Stimulated activated CD4-positive, alpha-beta T cell treated with anti-CD3 and anti-CD28 coated beads, Interleukin-12 subunit alpha, Interleukin-12 subunit beta, amount 100 ng/mL, for 4 hours (primary cell): ENCODE data around the gene RYR3.

Source experiments
- DNase-seq: peaks from one replicate; pipeline ENCODE4 v3.0.0-alpha.2; 2020

The RYR3 gene

DNA sequence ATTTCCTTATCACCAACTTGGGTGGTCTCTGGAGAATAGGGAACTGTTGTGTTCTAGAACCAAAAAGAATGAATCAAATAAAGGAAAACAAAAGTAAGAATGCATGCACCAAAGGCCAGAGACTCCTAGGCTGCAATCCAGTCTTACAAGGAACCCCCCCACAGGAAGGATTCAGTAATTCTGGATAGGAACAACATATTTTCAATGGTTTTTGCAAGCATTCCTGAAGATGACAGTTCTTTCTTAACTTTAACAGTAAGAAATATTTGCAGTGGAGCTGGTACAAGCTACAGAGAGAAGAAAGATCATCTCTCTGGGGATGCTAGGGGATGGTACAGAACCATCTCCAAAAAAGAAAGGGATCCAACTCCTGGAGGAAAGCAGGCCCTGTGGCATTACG is 541.3 kb downstream of the RYR3 start:
- DNase-seq, result no peak

GRCh38 chr15:33852570-33852969 is 541.8 kb downstream of the RYR3 start:
- DNase-seq, result no peak

GRCh38 chr15:33857726-33858125 is 547.0 kb downstream of the RYR3 start:
- DNase-seq, result no peak

GRCh38 chr15:33858836-33859235 is 548.1 kb downstream of the RYR3 start:
- DNase-seq, result no peak

DNA sequence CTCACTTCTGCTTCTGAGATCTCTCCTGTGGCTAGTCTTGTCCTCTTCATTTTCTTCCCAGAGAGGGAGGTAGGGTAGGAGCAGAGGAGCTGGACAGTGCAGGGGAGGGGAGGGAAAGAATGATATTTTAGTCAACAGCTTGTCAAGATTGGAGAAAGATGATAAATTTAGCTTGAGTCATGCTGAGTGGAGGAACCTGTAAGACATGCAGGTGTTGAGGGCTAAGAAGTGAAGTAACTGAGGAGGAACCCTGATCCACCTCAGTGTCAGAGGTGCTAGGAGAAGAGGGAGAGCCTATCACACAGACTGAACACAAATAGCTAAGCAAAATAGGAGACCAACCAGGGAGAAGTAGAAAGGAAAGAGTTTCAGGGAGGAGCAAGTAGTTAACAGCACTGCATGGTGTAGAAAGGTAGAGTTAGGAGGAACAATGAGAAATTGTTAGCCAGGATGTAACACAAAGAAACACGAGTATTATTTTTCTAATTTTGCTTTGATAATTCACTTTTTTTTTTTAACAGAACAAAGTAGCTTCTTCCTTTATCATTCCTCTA is 549.3 kb downstream of the RYR3 start:
- no peak for DNase-seq

GRCh38 chr15:33860754-33861153 is 550.0 kb downstream of the RYR3 start:
- DNase-seq, result no peak

DNA sequence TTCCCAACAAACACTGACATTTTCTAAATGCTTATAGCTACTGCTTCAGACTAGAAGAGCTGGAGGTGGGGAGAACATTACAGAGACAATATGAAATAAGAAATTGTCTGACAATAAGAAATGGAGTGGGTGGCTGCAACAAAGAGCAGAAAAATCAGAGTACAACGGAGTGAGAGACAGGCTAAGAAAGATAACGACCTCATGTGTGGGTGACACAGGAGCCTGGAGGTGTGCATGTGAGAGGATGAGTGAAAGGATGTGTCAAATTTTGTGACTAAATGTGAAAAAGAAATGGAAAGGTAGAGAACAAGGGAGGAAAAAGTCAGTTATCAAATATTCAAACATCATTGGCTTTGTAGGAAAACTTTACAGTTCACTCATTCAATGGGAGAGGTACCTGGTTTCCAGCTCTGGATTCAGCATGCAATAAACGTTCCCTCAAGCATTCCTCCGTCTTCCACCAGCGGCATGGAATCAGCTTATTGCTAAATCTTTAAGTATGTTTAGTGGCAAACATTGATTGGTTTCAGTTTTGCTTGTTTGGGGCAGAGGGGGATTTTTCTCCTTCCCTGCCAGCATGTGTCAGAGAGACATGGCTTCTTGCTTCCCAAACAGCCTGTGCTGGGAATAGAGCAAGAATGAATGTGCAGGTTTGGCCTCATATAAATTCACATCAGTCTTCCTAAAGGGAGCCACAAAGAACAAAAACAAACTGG is 553.8 kb downstream of the RYR3 start:
- no peak for DNase-seq

DNA sequence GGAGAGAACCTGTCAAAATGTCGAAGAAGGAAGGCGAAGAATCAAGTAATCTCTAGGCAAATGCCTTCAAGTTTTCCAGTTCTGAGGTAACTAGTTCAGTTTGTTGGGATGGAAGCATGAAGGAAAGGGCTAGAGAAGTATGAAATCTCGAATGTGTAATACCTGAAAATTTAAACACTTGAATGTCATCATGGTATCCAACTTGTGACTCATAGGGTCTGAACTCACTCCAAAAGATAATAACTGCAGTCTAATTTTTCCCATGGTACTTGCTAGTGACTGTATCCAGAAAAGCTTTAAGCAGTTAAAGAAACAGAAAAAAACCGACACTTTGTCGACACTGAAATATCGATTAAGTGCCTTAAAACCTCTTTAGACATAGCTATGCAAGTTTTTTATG is 554.6 kb downstream of the RYR3 start:
- DNase-seq, result no peak

- DNase-seq, result no peak
Measured at GRCh38 chr15:33866101-33866737, 555.5 kb downstream of the RYR3 start.

- no peak for DNase-seq
Measured at GRCh38 chr15:33871980-33872379, 561.2 kb downstream of the RYR3 start.

- no peak for DNase-seq
Measured at GRCh38 chr15:33872416-33873106, 561.8 kb downstream of the RYR3 start.

DNA sequence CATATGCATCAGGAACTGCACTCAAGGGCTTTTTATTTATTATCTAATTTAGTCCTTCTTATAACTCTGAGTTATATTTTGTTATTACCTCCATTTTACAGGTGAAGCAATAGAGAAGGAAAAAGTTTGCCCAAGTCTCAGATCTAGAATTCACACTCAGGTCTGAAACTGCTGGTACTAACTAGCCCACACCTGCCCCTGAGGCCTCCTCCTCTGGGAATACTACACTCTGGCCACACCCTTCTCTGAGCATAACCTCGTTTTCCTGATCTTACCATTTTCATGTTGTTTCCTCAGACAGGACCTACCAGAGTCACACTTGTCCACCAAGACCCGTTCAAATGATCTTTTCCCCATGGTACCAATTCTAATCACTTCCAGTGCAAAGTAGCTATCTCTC is 563.4 kb downstream of the RYR3 start:
- DNase-seq, result no peak

DNA sequence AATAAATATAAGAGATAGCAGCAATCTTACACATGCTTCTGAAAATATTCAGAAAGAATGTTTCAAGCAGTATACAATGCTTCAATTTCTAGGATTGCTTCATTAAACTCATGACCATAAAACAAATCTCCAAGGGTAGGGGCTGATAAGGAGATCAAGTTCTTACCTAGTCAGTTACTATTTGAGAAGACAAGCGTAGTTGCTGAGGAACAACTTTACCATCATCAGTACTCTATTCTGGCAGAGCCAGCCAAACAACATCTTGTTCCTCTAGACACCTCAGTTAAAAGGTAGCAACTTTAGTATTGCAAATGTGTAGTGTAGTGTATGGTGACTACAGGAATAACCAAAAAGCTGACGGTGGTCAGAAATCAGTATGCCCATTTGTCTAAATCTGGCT is 572.2 kb downstream of the RYR3 start:
- DNase-seq, result no peak

- no peak for DNase-seq
Measured at GRCh38 chr15:33888176-33888575, 577.4 kb downstream of the RYR3 start.

DNA sequence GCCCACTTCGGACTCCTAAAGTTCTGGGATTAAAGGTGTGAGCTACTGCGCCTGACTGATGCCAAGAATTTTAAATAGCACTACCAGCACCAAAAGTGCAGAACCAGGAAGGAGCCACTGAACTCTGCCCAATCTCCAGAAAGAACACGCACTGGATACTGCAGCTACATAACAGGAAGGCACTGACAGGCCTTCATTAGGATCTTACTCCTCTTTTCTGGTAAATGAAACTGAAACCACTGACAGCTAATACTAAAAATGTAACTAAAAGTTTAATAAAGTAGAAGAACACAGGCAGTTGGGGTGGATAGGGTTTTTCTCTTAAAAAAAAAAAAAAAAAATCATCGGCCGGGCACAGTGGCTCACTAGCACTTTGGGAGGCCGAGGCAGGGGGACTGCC is 583.4 kb downstream of the RYR3 start:
- no peak for DNase-seq

GRCh38 chr15:33902043-33902442 is 591.3 kb downstream of the RYR3 start:
- DNase-seq, result no peak

DNA sequence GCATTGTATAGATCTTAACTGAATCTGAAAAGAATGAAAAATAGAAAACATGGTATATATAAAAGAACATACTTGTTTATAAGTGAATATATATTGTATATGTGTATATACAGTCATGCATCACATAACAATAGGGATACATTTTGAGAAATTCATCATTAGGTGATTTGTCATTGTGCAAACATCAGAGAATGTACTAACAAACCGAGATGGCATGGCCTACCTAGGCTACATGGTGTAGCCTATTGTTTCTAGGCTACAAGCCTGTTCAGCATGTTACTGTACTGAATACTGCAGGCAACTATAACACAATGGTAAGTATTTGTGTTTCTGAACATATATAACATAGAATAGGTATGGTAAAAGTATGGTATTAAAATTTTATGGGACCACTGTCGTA is 592.9 kb downstream of the RYR3 start:
- DNase-seq, result no peak

GRCh38 chr15:33907326-33907725 is 596.6 kb downstream of the RYR3 start:
- no peak for DNase-seq

GRCh38 chr15:33908406-33908805 is 597.6 kb downstream of the RYR3 start:
- no peak for DNase-seq

DNA sequence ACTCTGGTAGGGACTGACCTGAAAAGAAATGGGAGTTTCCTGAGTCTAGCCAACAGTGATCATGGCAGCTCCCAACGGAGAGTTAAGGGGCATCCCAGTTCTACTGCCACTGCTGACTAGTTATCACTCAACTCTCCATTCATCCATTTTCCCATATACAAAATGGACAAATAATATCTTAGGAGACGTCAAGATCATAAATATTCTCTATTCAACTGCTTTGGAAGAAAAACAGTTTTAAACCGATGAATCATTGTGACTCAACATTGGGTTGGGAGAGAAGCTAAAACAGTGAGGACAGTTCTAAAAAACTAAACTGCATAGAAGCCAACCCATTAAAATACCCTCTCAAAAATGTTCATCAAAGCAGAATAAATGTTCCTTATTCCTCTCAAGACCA is 600.0 kb downstream of the RYR3 start:
- no peak for DNase-seq

DNA sequence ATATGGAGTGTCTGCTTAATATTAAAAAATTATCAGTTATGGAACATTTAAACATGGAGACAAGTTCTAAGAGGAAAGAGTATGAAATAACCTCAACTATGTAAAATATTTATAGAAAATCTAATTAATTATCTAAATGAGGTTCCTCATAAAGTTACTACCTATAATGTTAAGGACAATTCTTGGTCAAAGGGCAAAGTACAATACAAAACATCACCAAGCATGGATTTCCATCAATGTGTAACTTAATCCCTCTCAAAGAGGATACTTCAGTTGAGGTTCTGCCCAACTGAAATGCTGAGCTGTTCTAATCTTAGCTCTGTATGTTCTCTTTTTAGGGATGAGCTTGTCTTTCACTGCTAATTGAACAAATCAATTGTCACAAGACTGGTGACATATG is 601.6 kb downstream of the RYR3 start:
- DNase-seq, result no peak

DNA sequence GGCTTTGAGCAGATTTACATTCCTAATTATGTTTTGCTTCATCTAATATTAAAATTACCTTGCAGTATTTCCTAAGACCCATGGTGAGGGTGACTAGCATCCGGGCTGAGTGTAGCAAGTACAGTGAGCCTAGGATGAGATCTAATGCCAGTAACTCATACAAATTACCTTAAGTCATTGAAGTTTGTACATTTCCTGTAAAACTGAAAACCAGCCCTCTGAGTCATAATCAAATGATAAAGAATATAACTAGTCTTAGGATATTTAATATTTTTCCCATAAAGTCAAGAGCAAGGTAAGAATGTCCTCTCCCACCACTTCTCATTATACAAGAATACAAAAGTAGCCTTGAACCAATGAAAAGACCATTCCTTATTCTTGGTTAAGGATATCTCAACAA is 602.7 kb downstream of the RYR3 start:
- DNase-seq, result no peak
